GM23248 (cell line): ENCODE data around the gene SS18L1. TPM values are rescaled to one million over a fixed set of nuclear protein-coding genes. Genes with fewer than 3 reads are reported as not detected.

Experiments used
- DNase-seq: peaks from one replicate; pipeline ENCODE4 v3.0.0-alpha.2; 2015
- H2AFZ ChIP-seq: fragments of 200-600 bp; sonication (generic); 2 replicates; pipeline ENCODE4 v1.6.1; 2016; ENCODE audit warnings: antibody characterized with exemption
- H3F3A ChIP-seq: fragments of 200-600 bp; sonication (generic); 2 replicates; pipeline ENCODE4 v1.6.1; 2016; ENCODE audit warnings: mild to moderate bottlenecking, antibody characterized with exemption, mixed run types; ENCODE audit not compliant: insufficient read depth
- H3K27ac ChIP-seq: fragments of 200-600 bp; sonication (generic); 2 replicates; pipeline ENCODE4 v1.5.1; 2016; ENCODE audit warnings: mild to moderate bottlenecking
- H3K27me3 ChIP-seq: fragments of 200-600 bp; sonication (generic); replicated peaks from 2 replicates; pipeline ENCODE4 v1.6.1; 2016; ENCODE audit warnings: mild to moderate bottlenecking; ENCODE audit not compliant: insufficient read depth
- H3K36me3 ChIP-seq: fragments of 200-600 bp; sonication (generic); 2 replicates; pipeline ENCODE4 v1.6.1; 2016; ENCODE audit warnings: low read depth, mild to moderate bottlenecking
- H3K4me1 ChIP-seq: fragments of 200-600 bp; sonication (generic); 2 replicates; pipeline ENCODE4 v1.6.1; 2016; ENCODE audit warnings: mild to moderate bottlenecking; ENCODE audit not compliant: insufficient read depth
- H3K4me2 ChIP-seq: fragments of 200-600 bp; sonication (generic); one replicate; pipeline ENCODE4 v1.6.1; 2016; ENCODE audit warnings: mild to moderate bottlenecking; ENCODE audit not compliant: unreplicated experiment
- H3K4me3 ChIP-seq: fragments of 200-600 bp; sonication (generic); 2 replicates; pipeline ENCODE4 v1.5.1; 2016; ENCODE audit warnings: mild to moderate bottlenecking
- H3K79me2 ChIP-seq: fragments of 200-600 bp; sonication (generic); 2 replicates; pipeline ENCODE4 v1.6.1; 2016; ENCODE audit warnings: mild to moderate bottlenecking; ENCODE audit not compliant: insufficient read depth
- H3K9ac ChIP-seq: fragments of 200-600 bp; sonication (generic); 2 replicates; pipeline ENCODE4 v1.6.1; 2016; ENCODE audit warnings: mild to moderate bottlenecking
- H3K9me2 ChIP-seq: fragments of 200-600 bp; sonication (generic); 2 replicates; pipeline ENCODE4 v1.6.1; 2016; ENCODE audit warnings: mixed run types, mild to moderate bottlenecking, moderate library complexity; ENCODE audit not compliant: insufficient read depth
- H3K9me3 ChIP-seq: fragments of 200-600 bp; sonication (generic); one replicate; pipeline ENCODE4 v1.6.1; 2017; ENCODE audit warnings: low read depth
- H4K20me1 ChIP-seq: fragments of 200-600 bp; sonication (generic); 2 replicates; pipeline ENCODE4 v1.6.0; 2016; ENCODE audit not compliant: insufficient read depth
- EZH2 ChIP-seq: fragments of 200-600 bp; sonication (generic); IDR thresholded peaks from 2 replicates; pipeline ENCODE4 v1.6.1; 2018; ENCODE audit warnings: antibody characterized with exemption, mild to moderate bottlenecking; ENCODE audit not compliant: insufficient read depth, poor library complexity, severe bottlenecking
- EZH2phosphoT487 ChIP-seq: fragments of 200-600 bp; sonication (generic); IDR thresholded peaks from 2 replicates; pipeline ENCODE4 v1.6.1; 2018; ENCODE audit warnings: antibody characterized with exemption, moderate library complexity, mild to moderate bottlenecking, low read depth; ENCODE audit not compliant: insufficient read depth
- WGBS, 2 experiments: methylation state at CpG; one replicate each; pipeline ENCODE4 v1.1.6; 2015 to 2017; ENCODE audit warnings: low lambda C conversion rate in 2 of 2, low coverage in 1 of 2; ENCODE audit errors: missing lambda C conversion rate in 2 of 2; 5-methylcytosine and 5-hydroxymethylcytosine counted together
- in situ Hi-C: fragments of 300-500 bp; cut with MboI; formaldehyde crosslinking; loops from 2 replicates; pipeline ENCODE4 v1.15.0; 2020
- polyA plus RNA-seq: library from polyadenylated mRNA; unstranded; fragments of >200 nt; fragmentation: Nextera tagmentation; extraction: Ambion mirVana; gene quantifications from 2 replicates; pipeline ENCODE4 v1.2.1, GENCODE V29; 2016
- total RNA-seq: library from RNA; depleted of rRNA; stranded (reverse); fragments of >200 nt; shearing (Covaris generic); gene quantifications from 2 replicates; pipeline ENCODE4 v1.2.3, GENCODE V29; 2014

SS18L1 gene
- total and polyA plus RNA-seq, 2 experiments from 2014 or later: 2.3 to 8.8 TPM

DNA sequence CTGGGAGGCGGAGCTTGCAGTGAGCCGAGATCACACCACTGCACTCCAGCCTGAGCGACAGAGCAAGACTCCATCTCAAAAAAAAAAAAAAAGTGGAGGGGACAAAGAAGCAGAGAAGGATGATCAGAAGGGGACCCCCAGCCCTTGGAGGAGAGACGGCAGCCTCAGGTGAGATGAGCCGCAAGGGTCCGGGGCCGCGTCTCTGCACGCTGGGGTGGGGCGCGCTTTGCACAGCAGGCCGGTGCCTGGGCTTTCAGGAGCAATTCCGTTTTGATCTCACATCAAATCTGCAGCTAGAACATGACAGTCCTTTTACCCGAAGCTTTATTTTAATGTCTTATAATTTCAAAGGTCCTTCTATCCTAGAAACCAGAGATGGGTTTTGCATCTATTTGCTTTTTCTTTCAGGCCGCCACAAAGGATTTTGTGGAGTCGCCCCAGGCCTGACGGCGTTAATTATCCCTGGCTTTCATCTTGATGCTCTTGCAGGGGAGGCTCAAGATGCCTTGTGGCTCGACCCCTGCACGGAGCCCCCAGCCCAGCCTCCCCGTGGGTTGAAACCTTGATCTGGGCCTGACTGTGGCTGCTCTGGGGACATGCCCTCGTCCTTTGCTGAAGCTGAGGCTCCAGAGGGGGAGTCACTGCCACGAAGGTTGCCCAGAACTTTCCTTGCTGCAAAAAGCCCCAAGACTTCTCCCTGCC lies 59.3 kb downstream of the SS18L1 start:
- no peak for DNase-seq
- H3K36me3 ChIP-seq: peaks cover 18% of the 10 kb centered on the region; the same call in 1 of the 2 replicates
- no peaks in the 10 kb centered on the region for H3K9me3 ChIP-seq
- H3K4me2 ChIP-seq: no peak overlapping the region
- H2AFZ ChIP-seq: no peak overlapping the region
- no peaks in the 10 kb centered on the region for H3K27me3 ChIP-seq
- H3K9ac ChIP-seq: no peak overlapping the region
- WGBS, 2 experiments: 87% methylated on average over 22 to 23 of the region's 23 CpGs
- no peaks in the 10 kb centered on the region for H3K4me1 ChIP-seq
- no peak overlapping the region for H3K27ac ChIP-seq
- H3K9me2 ChIP-seq: no peaks in the 10 kb centered on the region
- no peaks in the 10 kb centered on the region for H3F3A ChIP-seq
- in situ Hi-C loops: no loop called here
- no peaks in the 10 kb centered on the region for H4K20me1 ChIP-seq
- H3K79me2 ChIP-seq: no peaks in the 10 kb centered on the region
- TF ChIP-seq EZH2phosphoT487 (no peak), EZH2 (no peak)
- H3K4me3 ChIP-seq: no peak overlapping the region

DNA sequence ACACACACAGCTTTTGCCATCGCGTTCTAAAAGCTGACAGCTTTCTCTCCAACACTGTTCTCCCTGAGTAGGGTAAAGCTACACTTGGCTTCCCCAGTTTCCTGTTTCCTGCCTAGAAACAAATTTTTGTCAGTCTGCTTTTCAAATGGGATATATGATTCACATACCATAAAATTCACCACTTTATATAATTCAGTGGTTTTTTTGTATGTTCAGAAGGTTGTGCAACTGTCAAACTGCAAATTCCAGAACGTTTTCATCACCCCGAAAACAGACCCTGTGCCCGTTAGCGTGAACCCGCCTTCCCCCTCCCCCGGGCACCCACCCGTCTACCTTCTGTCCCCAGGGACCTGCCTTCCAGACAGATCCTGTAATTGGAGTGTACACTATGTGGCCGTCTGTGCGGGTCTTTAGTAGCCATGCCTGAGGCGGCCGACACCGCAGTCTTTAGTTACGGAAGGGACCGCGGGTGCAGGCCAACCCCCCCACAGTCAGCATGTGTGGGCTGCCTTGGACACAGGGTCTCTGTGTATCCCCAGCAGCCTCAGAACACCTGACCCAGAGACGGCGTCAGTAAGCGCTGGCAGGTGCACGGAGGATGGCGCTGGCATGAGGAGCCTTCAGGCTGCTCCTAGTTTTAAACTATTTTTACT lies 59.9 kb downstream of the SS18L1 start:
- DNase-seq: no peak
- Histone ChIP-seq H3K27ac (no peak overlapping the region), H3K9me2 (no peaks in the 10 kb centered on the region), H4K20me1 (no peaks in the 10 kb centered on the region), H3K27me3 (no peaks in the 10 kb centered on the region), H3K79me2 (no peaks in the 10 kb centered on the region), H3K4me1 (no peaks in the 10 kb centered on the region), H3K9ac (no peak overlapping the region), H3K4me2 (no peak overlapping the region), H3F3A (no peaks in the 10 kb centered on the region), H3K9me3 (no peaks in the 10 kb centered on the region), H2AFZ (no peak overlapping the region), H3K36me3 (peaks cover 12% of the 10 kb centered on the region; the same call in 1 of the 2 replicates), H3K4me3 (no peak overlapping the region)
- TF ChIP-seq EZH2 (no peak), EZH2phosphoT487 (no peak)
- in situ Hi-C loops: no loop called here
- 91 to 99% methylated on average over 16 to 22 of the region's 22 CpGs for WGBS, 2 experiments

GRCh38 chr20:62205618-62206387 lies 62.2 kb downstream of the SS18L1 start:
- 86 to 87% methylated on average over 36 to 38 of the region's 38 CpGs for WGBS, 2 experiments
- H3K4me3 ChIP-seq: no peak overlapping the region
- in situ Hi-C loops: no loop called here

GRCh38 chr20:62206388-62206775 lies 62.8 kb downstream of the SS18L1 start:
- Histone ChIP-seq H2AFZ (no peak overlapping the region), H4K20me1 (no peaks in the 10 kb centered on the region), H3K36me3 (no peaks in the 10 kb centered on the region), H3K9me2 (no peaks in the 10 kb centered on the region), H3K9me3 (no peaks in the 10 kb centered on the region), H3K4me1 (no peaks in the 10 kb centered on the region), H3F3A (no peaks in the 10 kb centered on the region), H3K9ac (no peak overlapping the region), H3K27me3 (no peaks in the 10 kb centered on the region; the same call in 1 of the 2 replicates), H3K27ac (no peak overlapping the region), H3K79me2 (no peaks in the 10 kb centered on the region), H3K4me3 (no peak overlapping the region), H3K4me2 (no peak overlapping the region)
- in situ Hi-C loops: no loop called here
- WGBS, 2 experiments: 84 to 85% methylated on average over 16 to 17 of the region's 17 CpGs
- TF ChIP-seq EZH2phosphoT487: no peak
- TF ChIP-seq EZH2: no peak
- no peak for DNase-seq

More at GRCh38 chr20:62205618-62206387, 62.2 kb downstream of the SS18L1 start:
- Histone ChIP-seq H3K27me3 (no peaks in the 10 kb centered on the region; the same call in 1 of the 2 replicates), H3K79me2 (no peaks in the 10 kb centered on the region), H3K9me3 (no peaks in the 10 kb centered on the region), H3K4me2 (no peak overlapping the region), H4K20me1 (no peaks in the 10 kb centered on the region), H3K4me1 (no peaks in the 10 kb centered on the region), H3F3A (no peaks in the 10 kb centered on the region), H3K9ac (no peak overlapping the region), H3K27ac (no peak overlapping the region), H2AFZ (no peak overlapping the region), H3K36me3 (no peaks in the 10 kb centered on the region), H3K9me2 (no peaks in the 10 kb centered on the region)
- no peak for DNase-seq
- TF ChIP-seq EZH2 (no peak), EZH2phosphoT487 (no peak)
